HG03432 (cell line): Measurements from ENCODE around the gene BCL2L13.
"Not testable (repeated sequence)": the region's sequence is repeated elsewhere in the genome, so short reads cannot be mapped to it uniquely, and the experiment has no call there.

Source experiments
- ATAC-seq: cut with Tn5 transposase; IDR thresholded peaks from one replicate; pipeline ENCODE4 v1.9.1; 2021; ENCODE audit warnings: mild to moderate bottlenecking, moderate library complexity; ENCODE audit not compliant: unreplicated experiment

Gene BCL2L13

GRCh38 chr22:17634696-17635095 lies 3.9 kb upstream of the BCL2L13 start:
- no peak for ATAC-seq

GRCh38 chr22:17636850-17637249 lies 1.7 kb upstream of the BCL2L13 start:
- not testable (repeated sequence) for ATAC-seq

- ATAC-seq: no peak
Measured at GRCh38 chr22:17637490-17638181, 921 bp upstream of the BCL2L13 start.

GRCh38 chr22:17638182-17638431 lies 450 bp upstream of the BCL2L13 start:
- ATAC-seq: peak; percentile 14

- no peak for ATAC-seq
Measured at GRCh38 chr22:17639247-17639741, 737 bp downstream of the BCL2L13 start.

- ATAC-seq: no peak
Measured at GRCh38 chr22:17641269-17641668, 2.7 kb downstream of the BCL2L13 start.

- not testable (repeated sequence) for ATAC-seq
Measured at GRCh38 chr22:17642357-17642756, 3.8 kb downstream of the BCL2L13 start.

- no peak for ATAC-seq
Measured at GRCh38 chr22:17647452-17647851, 8.9 kb downstream of the BCL2L13 start.

GRCh38 chr22:17647991-17648390 lies 9.4 kb downstream of the BCL2L13 start:
- no peak for ATAC-seq

- ATAC-seq: no peak
Measured at GRCh38 chr22:17648569-17648968, 10.0 kb downstream of the BCL2L13 start.

GRCh38 chr22:17655289-17655688 lies 16.7 kb downstream of the BCL2L13 start:
- ATAC-seq: no peak

GRCh38 chr22:17656870-17657395 lies 18.4 kb downstream of the BCL2L13 start:
- no peak for ATAC-seq

- ATAC-seq: no peak
Measured at GRCh38 chr22:17664414-17665055, 26.0 kb downstream of the BCL2L13 start.

GRCh38 chr22:17665248-17665647 lies 26.7 kb downstream of the BCL2L13 start:
- no peak for ATAC-seq

- no peak for ATAC-seq
Measured at GRCh38 chr22:17665854-17666253, 27.3 kb downstream of the BCL2L13 start.

- ATAC-seq: not testable (repeated sequence)
Measured at GRCh38 chr22:17671521-17672092, 33.0 kb downstream of the BCL2L13 start.

- ATAC-seq: no peak
Measured at GRCh38 chr22:17672417-17672991, 33.9 kb downstream of the BCL2L13 start.

- no peak for ATAC-seq
Measured at GRCh38 chr22:17674152-17674551, 35.6 kb downstream of the BCL2L13 start.

- no peak for ATAC-seq
Measured at GRCh38 chr22:17675584-17675983, 37.0 kb downstream of the BCL2L13 start.

- no peak for ATAC-seq
Measured at GRCh38 chr22:17678817-17679385, 40.3 kb downstream of the BCL2L13 start.

- ATAC-seq: no peak
Measured at GRCh38 chr22:17684245-17684644, 45.7 kb downstream of the BCL2L13 start.
